AG10803 (cell line): Measurements from ENCODE around the gene PLSCR2.

ENCODE experiments used
- DNase-seq: peaks from one replicate; pipeline ENCODE4 v3.0.0; 2010; ENCODE audit warnings: low read depth
- H3K4me3 ChIP-seq: 2 replicates; pipeline ENCODE4 v1.5.1; 2011; ENCODE audit warnings: mild to moderate bottlenecking, low read length, control low read depth
- CTCF ChIP-seq: conservative IDR thresholded peaks from 2 replicates; pipeline ENCODE4 v1.5.1; 2011; ENCODE audit warnings: mild to moderate bottlenecking, low read length, control low read depth, inconsistent platforms

Gene PLSCR2

DNA sequence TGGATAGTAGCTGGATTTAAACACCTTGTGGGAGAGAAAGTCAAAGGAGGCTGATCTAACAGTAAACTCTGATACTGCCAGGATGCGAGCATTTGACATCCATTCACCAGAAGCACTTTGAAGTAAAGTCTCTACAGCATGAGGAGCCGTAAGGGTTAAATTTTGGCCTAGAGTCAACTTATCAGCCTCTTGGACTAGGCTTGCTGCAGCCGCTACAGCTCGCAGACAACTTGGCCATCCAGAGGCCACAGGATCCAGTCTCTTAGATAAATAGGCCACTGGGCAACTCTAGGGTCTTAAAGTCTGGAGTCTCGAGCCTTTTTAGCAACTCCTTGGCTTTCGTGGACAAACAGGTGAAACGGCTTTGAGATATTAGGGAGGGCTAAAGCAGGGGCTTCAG, 61.4 kb downstream of the PLSCR2 start:
- H3K4me3 ChIP-seq: no peak overlapping the region
- no peak for TF ChIP-seq CTCF
- DNase-seq: no peak

- peak; percentile 1 for DNase-seq
- TF ChIP-seq CTCF: no peak
- H3K4me3 ChIP-seq: no peak overlapping the region
These were observed 64.9 kb downstream of the PLSCR2 start for GRCh38 chr3:146404436-146404835.

- DNase-seq: no peak
- no peak for TF ChIP-seq CTCF
These were observed 65.6 kb downstream of the PLSCR2 start for GRCh38 chr3:146403792-146404191.

DNA sequence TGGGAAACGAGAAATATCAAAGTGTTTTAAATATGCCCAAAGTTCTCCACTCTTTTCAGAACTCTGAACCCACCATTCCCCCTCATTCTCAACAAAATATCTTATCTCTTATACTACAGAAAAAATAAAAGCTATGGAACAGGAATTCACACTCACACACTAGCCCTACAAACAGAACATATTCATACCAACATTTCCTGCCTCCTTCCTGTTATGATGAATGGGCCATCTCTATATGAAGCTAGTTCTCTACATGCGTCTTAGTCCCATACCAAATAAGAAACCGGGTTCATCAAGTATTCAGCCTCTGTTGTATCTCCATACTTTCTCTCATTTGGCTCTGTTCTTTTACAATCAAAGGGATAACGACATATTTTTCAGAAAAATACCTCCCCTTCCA, 72.6 kb downstream of the PLSCR2 start:
- no peak for DNase-seq
- H3K4me3 ChIP-seq: no peak overlapping the region
- no peak for TF ChIP-seq CTCF

More at GRCh38 chr3:146403792-146404191, 65.6 kb downstream of the PLSCR2 start:
- no peak overlapping the region for H3K4me3 ChIP-seq

DNA sequence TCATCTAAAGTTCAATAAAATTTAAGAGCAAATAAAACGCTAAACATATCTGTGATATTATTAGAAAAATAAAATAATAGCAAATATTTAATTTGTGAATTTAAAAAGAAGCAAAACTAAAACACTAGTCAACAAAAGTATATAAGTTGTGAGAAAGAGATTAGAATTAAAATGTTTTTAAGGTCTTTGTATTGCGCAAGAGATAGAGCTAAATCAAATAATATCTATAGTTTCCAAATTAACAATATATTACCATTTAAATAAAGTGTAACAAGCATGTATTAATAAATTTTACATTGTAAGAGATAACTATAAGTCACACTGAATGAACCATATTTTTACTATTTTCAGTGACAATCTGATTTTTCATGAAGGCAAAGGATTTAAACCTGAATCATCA, 74.2 kb downstream of the PLSCR2 start:
- no peak overlapping the region for H3K4me3 ChIP-seq
- no peak for DNase-seq
- TF ChIP-seq CTCF: no peak

DNA sequence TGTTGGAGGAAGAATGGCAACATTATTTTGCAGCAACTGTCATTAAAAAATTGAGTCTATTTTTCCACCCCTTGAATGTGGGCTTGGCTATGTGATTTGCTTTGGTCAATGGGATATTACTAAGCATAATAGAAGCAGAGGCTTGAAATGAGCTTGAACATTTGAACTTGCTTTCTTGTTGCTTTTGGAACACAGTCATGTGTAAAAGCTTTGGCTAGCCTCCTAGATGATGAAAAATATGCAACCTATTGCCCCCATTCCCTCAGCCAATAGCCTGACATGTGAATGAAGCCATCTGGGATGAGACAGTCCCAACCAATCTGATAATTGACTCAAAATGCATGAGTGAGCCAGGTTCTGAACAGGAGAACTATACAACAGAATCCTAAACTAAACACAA, 78.4 kb downstream of the PLSCR2 start:
- TF ChIP-seq CTCF: no peak
- DNase-seq: peak; percentile 53

DNA sequence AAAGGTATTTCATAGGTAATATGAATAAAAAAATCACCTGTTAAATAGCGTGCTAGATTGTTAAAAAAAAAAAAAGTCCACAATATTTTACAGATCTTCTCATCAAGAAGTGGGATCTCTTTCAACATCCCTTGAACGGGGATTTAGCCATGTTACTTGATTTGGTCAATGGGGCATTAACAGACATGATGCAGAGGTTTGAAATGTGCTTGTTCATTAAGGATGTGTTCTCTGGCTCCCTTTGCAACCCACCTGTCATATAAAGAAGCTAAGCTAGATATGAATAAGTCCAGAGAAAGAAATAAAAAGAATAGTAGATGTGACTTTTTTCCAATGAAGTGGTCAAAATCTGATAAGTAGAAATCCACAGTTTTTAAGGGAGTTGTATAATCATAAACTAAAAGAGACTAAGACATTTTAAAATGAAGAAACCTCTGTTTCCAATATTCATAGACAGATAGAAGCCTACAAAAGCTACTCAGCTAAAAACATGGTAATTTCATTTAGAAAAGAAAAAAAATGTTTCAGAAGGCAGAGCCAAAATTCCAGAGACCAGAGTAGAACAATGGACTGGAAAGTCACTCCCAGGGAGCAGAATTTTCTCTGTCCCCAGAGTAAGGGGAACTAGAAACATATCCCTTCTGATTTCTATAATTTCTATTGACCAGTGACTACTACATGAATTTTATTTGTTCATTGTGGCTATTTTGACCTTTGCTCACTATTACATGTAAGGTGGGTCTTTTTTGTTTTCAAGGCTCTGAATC, 79.2 kb downstream of the PLSCR2 start:
- no peak overlapping the region for H3K4me3 ChIP-seq
- no peak for TF ChIP-seq CTCF
- DNase-seq: no peak

More for the DNA sequence above, 78.4 kb downstream of the PLSCR2 start:
- H3K4me3 ChIP-seq: no peak overlapping the region
